Smooth muscle cell of the brain vasculature (primary cell): Measurements from ENCODE around the gene TSPYL6.
"Not testable (repeated sequence)": the region's sequence is repeated elsewhere in the genome, so short reads cannot be mapped to it uniquely, and the experiment has no call there.

Experiments used
- DNase-seq: peaks from one replicate; pipeline ENCODE4 v3.0.0-alpha.2; 2012; ENCODE audit warnings: low read depth, low spot score

Gene TSPYL6

DNA sequence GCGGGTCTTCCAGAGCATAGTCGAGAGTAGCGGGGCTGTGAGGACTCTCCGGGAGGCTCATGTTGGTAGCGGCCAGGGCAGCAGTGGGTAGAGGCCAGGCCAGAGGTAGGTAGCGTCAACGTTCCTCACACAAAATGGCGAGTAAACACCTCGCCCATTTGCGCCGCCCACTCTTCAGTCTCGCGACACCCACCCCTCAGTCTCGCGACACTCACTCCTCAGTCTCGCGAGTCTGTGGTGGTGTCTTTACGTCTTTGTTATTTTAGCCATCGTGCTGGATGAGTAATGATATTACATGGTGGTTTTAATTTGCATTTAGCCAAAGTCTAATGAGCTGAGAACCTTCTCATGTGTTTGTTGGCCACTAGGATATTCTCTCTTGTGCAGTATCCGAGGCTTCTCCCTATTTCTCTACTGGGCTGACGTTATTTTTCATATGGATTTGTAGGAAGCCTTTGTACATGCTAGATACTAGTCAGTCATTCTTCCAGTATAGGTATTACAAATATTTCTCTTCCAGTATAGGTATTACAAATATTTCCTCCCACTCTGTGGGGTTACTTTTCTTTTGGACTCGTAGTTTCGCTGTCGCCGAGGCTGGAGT, at the start of gene TSPYL6:
TSPYL6 (minus strand) TSS at position 139 of the 604 bp plus-strand sequence; CDS start at position 61, 78 bp downstream.
- no peak for DNase-seq

GRCh38 chr2:54303631-54304030, 47.6 kb upstream of the TSPYL6 start:
- no peak for DNase-seq

- no peak for DNase-seq
Observed at GRCh38 chr2:54298514-54298913, 42.5 kb upstream of the TSPYL6 start.

- no peak for DNase-seq
Observed at GRCh38 chr2:54295911-54296310, 39.9 kb upstream of the TSPYL6 start.

DNA sequence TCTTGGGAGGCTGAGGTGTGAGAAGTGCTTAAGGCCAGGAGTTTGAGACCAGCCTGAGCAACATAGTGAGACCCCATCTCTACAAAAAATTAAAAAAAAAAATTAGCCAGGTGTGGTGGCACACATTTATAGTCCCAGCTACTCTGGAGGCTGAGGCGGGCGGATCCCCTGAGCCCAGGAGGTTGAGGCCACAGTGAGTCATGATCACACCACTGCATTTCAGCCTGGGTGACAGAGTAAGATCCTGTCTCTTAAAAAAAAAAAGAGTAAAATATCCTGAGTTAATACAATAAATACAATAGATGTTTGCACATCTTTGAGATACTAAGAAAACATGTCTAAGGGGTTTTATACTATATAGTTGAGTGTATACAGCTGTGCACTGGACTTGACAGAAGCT, 38.6 kb upstream of the TSPYL6 start:
- DNase-seq = not testable (repeated sequence)

- no peak for DNase-seq
Observed at GRCh38 chr2:54290356-54291025, 34.5 kb upstream of the TSPYL6 start.

DNA sequence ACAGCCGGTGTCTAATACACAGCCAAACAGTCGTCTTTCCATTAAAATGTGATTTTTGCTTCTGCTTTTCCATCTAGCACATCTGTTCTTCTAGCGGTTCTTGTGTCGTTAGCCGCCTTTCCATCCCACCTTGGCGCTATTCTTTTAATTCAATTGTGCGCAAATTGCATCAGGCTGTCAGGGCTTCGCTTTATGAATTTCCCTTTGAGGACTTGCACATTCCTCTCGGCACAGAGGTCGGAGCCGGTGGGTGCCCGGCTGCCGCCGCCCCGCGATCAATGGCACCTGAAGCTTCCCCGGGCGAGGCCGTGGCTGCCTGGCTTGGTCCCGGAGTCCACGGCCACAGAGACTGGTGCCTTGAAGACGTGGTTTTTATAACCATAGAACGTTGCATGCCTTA, 33.9 kb upstream of the TSPYL6 start:
- no peak for DNase-seq

GRCh38 chr2:54287532-54287931, 31.5 kb upstream of the TSPYL6 start:
- DNase-seq = no peak

GRCh38 chr2:54285451-54285850, 29.4 kb upstream of the TSPYL6 start:
- no peak for DNase-seq

DNA sequence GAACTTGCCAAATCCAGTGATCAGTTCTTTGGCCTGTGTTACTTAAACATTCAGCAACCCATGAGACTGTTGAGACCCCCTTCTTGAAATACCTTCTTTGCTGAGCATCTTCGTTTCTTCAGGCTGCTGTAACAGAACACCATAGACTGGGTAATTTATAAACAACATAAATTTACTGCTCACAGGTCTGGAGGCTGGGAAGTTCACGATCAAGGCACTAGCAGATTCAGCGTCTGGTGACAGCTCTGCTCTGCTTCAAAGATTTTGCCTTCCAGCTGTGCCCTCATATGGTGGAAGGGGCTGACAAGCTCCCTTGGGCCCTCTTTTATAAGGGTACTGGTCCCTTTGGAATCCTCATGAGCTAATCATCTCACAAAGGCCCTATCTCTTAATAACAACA, 28.8 kb upstream of the TSPYL6 start:
- DNase-seq = no peak

- no peak for DNase-seq
Observed at GRCh38 chr2:54279385-54279784, 23.4 kb upstream of the TSPYL6 start.

- no peak for DNase-seq
Observed at GRCh38 chr2:54275541-54275940, 19.5 kb upstream of the TSPYL6 start.

- no peak for DNase-seq
Observed at GRCh38 chr2:54274781-54275242, 18.8 kb upstream of the TSPYL6 start.

DNA sequence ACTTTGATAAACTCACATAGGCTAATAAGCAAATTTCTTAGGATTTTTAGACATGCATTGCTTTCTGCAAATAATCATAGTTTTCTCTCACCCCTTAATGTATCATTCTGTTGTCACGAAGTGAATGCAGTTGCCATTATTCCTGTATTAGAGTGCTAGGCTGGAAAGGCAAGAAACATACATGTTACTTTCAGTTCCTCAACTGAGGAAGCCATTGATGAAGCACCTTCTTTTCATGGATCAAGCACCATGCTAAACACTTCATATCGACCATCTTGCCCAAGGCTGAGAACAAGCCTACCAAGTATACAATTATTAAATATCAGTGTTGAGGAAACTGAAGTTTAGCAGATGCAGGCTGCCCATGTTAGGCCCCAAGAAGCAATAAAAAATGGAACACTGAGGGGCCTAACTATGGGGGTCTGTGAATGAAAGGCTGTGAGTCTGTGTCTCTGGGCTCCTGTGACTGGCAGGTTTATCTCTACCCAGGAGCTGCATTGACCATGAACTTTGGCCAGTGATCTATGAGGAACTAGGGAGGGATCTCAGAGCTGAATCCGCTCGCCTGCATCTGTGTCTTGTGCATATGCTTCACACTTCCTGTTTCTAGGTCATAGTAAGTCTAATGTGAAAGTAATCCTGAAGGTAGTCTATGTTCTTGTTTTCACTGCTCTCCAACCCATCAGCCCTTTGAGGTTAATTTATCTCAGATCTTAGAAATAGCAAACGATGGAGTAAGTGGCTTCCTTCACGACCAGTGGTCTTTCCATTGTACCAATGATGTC, 16.0 kb upstream of the TSPYL6 start:
- no peak for DNase-seq

DNA sequence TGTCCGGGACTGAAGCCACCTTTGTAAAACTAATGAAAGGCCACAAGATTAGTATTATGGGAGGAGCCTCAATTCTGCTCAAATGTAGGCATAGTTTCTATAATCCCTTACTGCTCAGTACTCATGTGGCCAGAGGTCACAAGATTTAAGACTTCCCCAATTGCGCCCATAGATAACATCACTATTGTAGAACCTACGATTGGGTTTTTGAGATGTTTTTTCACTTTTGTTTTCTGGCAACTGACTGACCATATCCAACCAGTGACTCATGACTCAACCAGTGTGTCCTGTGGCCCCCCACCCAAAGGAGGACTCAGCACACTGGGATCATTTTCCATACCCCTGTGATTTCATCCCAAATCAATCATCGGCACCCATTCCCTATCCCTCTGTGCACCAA, 15.2 kb upstream of the TSPYL6 start:
- DNase-seq = no peak

DNA sequence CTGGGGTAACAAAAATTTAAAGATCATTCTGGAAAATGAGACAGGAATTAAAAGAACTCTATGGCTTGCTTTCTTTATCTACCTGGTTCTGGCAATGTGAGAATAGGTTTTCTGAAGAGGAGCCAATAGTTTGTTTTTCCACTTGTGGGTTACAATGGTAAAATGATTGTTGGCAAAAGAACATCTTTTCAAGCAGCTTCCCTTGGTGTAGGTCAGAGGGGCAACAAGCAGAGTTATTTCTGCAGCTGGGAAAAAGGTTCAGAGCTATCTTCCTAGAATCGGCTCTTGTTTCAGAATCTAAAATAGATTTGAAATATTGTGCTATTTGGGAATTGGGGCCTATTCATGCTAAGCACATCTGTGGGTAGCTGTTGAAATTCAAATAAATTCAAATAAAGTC, 11.5 kb upstream of the TSPYL6 start:
- peak; percentile 56 for DNase-seq

DNA sequence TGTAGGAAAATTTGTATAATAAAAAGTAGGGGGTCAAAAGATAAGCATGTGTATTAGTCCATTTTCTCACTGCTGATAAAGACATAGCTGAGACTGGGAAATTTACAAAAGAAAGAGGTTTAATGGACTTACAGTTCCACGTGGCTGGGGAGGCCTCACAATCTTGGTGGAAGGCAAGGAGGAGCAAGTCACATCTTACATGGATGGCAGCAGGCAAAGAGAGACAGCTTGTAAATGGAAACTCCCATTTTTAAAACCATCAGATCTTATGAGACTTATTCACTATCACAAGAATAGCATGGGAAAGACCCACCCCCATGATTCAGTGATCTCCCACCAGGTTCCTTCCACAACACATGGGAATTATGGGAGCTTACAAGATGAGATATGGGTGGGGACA, 9.1 kb upstream of the TSPYL6 start:
- not testable (repeated sequence) for DNase-seq

GRCh38 chr2:54262015-54262765, 6.2 kb upstream of the TSPYL6 start:
- no peak for DNase-seq

GRCh38 chr2:54261537-54261936, 5.5 kb upstream of the TSPYL6 start:
- no peak for DNase-seq

DNA sequence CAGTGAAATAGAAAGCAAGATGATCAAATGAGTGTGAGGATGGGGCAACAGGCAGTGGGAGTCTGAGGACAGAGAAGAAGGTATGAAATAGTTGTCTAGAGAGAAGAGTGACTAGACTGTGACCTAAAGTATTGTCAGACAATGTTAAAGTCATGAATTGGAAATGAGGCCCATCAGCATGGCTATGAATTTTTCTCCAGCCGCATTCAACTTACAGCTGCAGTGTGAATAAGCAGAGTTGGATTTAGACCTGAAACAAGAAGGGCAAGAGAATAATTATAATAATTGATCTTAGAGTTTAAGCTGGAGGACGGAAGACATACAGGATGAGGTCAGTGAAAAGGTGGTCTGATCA, 4.2 kb upstream of the TSPYL6 start:
- no peak for DNase-seq

DNA sequence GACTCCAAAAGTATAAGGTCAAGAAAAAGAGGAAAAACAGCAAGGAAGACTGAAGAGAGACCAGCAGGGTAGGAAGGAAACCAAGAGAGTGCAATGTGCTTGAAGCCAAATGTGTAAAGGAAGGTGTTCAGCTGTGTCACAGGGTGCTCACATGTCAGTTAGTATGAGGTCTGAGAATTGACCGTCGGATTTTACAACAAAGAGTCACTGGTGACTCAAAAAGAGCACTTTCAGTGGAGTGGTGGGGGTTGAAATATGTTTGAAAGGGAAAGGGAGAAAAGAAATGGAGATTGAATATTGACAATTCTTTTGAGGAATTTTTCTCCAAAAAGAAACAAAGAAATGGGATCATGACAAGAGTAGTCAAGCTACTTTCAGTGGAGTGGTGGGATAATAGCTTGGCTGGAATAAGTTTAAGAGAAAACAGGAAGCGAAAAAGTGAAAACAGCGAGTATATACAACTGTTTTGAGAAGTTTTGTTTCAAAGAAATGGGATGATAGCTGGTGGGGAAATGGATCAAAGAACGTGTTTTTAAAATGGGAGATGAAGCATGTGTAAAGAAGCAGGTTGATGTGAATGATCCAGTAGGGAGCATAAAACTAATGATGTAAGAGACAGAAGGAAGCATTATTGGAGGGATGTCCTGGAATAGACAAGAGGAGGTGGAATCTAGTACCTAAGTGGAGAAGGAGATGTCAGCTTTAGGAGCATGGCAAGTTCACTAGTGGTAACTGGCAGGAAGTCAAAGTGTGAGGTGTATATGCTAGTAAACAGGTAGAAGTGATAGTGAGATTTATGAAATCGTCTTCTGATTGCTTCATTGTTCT, 3.6 kb upstream of the TSPYL6 start:
- no peak for DNase-seq
